ENCODE measurements around the gene TEDC2.

TEDC2 gene

DNA sequence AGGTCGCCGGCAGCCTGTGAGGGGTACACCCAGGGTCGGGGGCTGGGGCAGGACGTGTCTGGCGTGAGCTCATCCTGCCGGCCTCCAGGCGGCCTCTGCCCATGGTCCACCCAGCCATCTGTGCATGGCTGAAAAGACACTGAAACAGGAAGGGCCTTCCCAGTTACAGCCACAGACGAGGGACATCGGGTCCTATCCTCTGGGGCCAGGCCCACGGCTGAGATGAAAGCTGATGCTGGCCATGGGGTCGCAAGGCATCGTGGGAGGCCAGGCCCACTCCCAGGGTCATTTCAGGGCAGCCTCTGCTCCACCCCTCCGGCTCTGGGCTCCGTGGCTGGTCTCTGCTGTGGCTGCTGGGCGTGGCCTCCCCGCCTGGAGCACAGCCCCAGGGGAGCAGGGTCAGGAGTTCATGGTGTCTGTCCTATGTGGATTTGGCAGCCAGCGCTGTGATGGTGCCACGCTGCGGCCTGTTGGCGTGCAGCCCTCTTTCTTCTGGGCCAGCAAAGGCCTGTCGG, 37.3 kb downstream of the TEDC2 start:
- no peak for DNase-seq

DNA sequence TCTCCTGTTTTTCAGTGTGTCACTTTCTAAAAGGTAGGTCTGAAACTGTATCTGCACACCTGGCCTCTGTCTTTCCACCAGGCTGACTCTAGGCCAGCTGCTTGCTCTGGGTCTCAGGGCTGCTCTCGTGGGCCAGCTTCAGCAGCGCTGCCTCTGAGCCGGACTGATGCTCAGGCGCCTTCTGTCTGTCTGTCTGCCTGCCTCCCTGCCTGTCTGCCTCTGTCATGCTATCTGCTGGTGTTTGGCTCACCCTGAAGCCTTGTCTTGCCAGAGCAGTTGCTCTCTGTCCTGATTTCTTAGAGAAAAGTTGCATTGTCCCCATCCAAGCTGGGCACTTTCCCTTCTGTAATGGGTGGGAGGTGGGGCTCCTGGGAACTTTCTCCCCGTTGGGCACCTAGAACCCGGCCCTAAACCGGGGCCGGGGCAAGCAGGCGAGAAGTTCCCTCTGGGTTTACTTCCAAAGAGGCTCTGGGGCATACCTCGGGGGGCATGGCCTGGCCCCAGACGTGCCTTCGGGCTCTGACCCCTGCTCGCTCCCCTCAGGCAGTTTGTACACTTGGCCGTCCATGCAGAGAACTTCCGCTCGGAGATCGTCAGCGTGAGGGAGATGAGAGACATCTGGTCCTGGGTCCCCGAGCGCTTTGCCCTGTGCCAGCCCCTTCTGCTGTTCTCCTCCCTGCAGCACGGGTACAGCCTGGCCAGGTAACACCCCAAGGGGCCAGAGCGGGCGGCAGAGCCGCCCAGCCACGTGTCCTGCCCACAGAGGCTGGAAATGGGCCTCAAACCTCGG, 38.0 kb downstream of the TEDC2 start:
- no peak for DNase-seq

DNA sequence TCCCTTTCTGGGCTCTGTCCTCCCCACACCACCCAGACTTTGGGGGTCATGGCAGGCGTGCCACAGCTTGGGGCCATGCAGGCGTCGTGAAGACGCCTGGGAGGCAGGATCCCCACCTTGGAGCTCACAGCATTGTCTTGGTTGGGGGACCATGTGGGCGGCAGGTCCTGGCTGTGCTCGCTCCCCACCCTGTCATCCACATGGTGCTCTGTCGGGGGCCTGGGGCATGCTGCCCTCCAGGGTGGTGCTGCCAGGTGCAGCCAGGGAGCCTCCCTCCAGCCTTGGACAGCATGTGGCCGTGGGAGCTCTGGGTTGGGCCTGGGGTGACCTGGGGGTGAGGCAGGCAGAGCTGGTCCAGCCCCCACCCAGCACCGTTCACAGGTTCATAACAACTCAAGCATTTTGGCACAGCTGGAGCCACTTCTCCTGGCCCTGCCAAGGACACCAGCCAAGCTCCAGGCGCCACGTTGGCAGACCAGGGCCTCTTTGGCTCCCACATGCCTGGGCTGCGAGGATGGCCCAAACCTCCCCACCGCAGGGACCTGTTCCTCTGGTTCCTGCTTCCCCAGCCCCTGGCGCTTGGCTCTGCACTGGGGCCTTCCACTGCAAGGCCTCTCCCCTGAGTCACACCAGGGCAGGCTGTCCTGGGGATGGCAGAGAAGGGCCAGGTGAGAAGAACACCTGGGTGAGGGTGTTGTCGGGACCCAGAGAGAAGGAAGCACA, 38.8 kb downstream of the TEDC2 start:
- DNase-seq: no peak

DNA sequence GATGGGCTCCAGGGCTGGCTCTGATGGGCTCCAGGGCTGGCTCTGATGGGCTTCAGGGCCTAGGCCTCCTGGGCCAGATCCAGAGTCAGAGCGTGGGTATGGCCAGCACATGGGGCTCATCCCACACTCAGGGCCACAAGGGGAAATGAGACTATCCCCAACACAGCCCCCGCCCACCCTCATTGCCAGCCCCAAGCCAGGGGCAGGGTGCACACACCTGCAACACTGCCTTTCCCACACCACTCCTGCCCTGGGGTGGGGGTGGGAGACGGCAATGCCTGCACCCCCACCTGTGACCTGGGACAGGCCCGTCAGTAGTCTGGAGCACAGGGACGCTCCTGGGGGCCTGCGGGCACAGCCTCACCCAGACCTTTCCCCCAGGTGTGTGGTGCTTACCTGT, 39.5 kb downstream of the TEDC2 start:
- DNase-seq: no peak

DNA sequence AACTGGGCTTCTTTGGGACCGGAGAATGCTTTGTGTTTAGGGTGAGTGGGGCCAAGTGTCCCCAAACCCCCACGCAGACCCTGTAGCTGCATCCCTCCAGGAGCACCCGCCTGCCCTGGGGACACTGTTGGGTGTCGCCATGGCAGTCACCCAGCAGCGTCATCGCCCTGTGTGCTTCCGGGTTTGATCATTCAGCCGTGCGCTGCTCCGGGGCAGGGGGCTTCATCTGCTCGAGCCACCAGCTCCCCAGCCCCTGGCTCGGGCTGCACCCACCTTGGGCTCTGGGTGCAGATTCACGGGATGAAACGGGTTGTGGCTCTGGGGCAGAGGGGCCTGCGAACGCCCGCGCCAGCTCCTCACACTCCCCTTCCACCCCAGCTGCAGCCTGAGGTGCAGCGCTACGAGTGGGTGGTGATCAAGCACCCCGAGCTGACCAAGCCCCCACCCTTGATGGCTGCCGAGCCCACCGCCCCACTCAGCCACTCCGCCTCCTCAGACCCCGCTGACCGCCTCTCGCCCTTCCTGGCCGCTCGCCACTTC, 40.1 kb downstream of the TEDC2 start:
- DNase-seq: no peak

DNA sequence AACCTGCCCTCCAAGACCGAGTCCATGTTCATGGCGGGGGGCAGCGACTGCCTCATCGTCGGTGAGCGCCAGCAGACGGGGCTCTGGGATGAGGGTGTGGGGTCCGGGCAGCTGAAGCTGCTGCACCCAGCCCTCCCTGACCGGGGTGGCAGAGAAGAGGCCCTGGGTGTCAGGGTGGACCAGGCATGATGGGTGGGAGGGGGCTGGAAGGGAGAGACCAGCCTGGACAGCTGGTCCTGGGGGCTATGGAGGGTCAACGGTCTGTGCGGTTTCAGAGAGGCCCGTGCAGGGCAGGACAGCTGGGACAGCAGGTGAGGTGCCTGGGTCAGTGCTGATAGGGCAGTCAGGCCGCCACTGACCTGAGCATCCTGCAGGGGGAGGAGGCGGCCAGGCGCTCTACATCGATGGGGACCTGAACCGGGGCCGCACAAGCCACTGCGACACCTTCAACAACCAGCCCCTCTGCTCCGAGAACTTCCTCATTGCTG, 40.6 kb downstream of the TEDC2 start:
- no peak for DNase-seq

DNA sequence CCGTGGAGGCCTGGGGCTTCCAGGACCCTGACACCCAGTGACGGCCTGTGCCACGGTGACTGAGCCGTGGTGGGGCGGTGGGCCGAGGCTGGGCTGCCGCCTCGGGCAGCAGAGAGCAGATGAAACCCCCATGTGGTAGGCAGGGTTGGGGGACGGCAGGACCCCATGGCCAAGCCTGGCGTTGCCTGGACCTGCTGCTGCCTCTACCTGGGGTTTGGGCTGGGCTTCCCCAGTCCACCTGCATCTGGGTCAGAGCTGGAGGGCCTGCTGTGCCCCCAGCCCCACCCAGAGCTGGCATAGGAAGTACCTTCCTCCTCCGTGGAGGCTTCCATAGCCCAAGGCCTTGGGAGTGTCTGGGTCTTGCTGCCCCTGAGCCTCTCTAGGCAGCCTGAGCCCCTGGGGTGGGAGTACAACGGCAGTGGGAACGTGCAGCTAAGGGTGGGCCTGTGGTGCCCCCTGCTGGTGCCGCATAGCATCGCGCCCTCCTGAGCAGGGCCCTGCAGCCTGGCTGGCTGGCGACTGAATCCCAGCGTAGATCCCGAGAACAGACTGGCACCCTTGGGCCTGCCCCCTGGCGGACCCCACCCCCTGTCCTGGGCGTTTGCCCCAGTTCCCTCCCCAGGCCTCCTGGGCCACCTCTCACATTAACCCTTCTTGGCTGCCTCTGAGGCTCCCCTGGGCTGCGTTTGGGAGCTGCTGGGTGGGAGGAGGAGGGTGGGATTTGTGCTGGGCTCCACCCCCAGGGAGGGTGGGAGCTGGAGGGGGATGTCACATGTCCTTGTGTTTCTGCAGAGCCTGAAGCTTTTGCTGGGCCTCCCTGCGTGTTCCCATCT, 41.2 kb downstream of the TEDC2 start:
- peak; percentile 86 to 91 for DNase-seq

DNA sequence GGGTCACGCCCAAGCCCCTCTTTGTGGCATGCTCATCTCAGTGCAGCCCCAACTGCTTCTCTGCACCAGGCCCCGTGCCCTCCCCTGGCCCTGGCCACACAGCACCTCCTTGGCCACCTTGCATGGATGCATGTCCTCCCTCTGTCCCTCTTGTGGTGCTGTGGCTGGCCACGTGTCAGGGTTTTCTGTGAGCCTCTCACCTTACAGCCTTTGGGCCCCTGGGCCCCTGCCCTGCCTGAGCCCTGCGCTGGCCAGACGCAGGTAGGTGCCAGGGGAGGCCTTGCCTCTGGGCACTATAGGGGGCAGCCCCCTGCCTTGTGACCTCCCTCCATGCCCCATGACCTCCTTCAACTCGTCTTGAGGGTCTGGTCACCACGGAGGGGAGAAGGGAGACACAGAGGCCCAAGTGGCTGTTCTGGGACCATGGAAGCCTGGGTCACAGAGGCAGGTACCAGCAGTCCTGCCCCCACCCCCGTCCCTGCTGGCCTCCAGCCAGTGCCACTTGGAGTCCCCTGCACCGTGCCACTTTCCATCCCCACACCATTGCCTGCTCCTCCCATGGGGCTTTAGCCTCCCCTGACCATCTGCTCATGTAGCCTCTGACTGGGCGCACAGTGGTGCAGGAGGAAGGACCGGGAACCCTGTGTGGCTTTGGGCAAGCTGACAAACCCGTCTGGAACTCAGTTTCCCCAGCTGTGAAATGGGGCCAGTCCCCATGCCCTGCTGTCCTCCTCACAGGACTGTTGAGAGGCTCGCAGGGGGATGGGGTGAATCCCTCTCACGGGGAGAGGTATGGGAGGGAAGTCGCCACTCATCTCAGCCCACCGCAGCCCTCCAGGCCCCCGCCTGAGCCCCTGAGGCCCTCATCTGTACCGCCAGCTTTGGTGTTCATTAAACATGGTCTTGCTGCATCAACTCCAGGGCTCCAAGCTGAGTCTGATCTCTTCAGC, 42.3 kb downstream of the TEDC2 start:
- DNase-seq: no peak

DNA sequence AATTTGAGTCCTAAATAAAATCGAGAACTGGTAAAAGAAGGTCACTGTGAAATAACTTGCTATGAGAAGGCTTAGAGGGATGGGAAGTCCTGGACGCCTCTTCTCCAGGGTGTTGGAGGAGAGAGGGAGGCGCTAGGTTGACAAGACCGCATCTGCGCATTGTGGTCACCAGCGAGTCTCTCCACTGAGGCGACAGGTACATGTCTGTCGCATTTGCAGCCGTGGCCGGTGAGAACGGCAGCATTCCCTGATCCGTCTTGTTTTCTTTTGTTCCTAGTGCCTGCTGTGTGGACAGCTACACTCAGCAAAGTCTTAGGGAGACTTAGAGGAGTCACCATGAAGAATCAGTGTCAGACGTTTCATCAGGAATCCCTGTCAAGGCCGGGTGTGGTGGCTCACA, 45.8 kb downstream of the TEDC2 start:
- DNase-seq: no peak

DNA sequence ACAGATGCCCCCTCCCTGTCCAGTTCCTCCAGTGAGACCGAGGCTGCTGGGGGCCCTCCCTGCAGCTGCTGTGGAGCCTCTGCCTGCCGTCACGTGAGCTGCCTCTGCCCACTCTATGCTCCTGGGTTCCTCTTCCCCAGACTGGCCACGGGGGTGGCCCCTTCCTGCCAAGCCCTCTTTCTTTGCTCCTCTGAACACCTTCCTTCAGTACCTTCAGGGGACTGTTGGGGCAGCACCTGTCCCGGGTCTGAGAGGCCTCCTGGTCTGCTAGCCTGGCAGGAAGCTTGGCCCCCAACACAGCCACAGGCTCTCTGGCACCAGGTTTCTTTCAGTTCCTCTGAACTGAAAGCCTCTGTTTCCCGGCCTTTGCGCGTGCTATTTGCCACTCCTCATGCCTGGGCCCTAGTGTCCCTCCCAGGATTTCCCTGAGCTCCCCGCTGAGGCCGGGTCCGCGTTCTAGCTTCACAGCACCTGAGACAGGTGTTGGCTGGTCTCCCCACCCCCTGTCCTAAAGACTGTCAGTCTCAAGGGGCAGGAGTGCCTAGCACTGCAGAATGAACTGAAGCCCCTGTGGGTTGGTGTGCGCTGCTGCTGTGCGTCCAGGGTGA, 47.2 kb downstream of the TEDC2 start:
- no peak for DNase-seq

DNA sequence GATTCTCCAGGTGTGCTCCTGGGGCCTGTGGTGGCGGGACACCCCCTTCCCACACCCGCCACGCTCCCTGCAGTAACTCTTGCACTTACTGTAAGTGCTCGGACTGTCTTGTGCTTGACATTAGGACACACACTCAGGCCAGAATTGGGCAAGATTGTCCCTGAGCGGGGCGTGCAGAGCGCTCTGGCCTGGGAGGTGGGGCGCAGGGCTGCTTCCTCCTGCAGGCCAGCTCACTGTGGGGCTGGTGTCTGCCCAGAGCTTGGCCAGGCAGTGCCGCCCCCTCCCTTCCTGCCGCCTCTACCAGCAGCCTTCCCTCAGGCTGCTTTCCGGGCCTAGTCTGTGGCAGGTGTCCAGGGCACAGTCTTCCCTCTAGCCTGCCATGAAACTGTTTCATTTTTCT, 47.8 kb downstream of the TEDC2 start:
- DNase-seq: no peak

DNA sequence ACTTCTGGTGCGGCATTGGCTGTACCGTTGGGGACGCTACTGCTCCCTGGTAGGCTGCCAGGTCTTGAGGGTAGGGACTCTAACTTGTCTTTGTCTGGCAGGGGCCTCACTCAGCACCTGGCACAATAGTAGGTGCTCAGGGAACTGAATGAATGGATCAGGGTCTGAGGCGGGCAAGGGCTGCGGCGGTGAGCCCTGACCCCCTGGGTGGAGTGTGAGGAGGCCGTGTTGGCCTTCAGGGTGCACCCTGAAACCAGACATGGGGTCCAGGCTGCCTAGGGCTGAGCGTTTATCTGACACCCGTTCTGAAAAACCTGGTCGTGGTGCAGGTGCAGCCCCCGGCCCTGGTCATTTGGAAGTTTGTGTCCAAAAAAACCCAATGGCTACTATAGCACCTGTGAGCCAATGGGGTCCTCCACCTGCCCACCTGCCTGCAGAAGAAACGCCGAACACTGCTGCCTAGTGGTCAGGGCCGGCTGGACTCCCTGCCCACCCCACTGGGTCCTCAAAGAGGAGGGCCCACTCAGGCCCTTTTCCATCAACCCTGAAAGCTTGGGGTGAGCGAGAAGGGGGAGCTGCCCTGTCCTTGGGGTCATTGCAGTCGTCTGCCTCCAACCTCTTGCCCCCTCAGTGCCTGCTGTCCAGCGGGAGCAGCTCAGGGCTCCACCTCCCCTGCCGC, 49.0 kb downstream of the TEDC2 start:
- DNase-seq: no peak

DNA sequence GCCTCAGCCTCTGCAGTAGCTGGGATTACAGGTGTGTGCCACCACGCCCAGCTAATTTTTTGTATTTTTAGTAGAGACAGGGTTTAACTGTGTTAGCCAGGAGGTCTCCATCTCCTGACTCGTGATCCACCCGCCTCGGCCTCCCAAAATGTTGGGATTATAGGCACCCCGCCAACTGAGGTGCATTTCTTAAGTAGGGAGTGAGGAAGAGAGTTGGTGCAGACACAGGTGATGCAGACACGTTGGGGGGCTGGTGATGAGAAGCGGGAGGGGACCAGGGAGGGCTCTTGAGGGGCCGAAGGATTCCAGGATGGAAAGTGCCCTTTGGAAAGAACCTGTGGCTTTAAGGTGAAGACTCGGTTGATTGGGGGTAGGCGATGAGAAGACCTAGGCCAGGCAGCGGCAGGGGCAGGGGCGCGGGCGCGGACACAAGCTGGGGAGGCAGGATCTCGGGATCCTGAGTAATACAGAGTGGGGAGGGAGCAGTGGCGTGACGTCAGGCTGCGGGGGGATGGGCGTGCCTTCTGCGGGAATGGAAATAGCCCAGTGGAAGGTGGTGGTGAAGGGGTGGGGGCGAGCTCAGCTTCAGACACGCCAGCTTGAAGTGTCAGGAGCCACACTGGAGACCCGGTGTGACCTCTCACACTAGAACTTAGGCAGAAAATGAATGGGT, 51.4 kb downstream of the TEDC2 start:
- DNase-seq: no peak

DNA sequence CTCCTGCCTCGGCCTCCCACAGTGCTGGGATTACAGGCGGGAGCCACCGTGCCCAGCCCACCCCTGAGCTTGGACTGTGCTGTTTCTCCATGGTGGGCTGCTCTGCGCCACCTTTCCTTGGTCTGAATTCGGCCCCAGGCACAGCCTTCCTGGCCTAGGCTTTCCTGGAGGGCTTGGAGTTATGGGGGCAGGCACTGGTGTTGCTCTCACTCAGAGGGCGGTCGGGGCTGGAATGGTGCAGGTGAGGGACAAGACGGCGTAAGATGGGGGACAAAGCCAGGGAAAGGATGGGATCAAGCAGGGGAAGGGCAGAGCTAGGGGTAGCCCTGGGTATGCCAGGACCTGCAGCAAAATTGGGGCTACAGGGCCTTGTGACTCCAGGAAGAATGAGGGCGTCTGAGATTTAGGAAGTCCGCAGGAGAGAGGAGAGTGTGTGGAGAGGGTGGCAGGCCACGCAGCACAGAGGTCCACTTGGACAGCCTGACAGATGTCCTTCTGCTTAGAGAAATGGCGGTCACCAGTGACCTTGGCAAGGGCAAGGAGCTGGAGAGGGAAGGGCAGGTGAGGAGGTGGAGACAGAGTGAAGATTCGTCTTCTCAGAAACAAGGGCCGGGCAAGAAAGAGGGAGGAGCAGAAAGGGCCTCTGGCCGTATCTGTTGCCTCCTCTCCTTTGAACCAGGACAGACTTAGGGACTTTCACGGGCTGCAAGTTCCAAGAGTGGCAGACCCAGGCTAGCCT, 52.3 kb downstream of the TEDC2 start:
- DNase-seq: no peak

DNA sequence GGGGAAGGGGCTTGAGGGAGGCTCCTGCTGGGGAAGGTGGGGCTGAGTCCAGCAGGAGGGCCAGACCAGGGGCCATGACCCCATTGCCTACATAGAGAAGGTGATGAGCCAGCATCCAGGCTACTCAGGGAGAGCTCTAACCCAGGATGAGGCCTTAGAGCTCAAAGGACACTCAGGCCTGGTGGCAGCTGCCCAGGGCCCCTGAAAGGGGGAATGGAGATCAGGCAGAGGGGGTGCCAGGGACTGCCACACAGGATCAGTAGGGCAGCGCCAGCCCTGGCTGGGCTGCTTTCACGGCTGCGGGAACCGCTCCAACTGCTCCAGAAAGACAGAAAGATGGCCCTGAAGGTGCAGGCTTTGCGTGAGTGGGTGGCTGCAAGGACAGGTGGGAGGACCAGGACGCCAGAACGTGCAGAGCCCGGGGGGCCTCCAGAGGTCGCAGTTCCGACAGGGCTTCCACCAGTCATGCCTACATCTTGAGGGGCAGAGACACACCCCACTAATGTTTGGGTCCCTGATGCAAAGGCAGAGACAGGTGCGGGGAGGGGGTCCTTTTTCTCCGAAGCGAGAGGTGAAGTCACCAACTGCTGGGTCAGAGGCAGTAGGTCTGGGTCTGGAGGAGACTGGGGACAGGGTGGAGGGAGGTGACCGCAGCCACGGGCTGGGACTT, 53.0 kb downstream of the TEDC2 start:
- no peak for DNase-seq

DNA sequence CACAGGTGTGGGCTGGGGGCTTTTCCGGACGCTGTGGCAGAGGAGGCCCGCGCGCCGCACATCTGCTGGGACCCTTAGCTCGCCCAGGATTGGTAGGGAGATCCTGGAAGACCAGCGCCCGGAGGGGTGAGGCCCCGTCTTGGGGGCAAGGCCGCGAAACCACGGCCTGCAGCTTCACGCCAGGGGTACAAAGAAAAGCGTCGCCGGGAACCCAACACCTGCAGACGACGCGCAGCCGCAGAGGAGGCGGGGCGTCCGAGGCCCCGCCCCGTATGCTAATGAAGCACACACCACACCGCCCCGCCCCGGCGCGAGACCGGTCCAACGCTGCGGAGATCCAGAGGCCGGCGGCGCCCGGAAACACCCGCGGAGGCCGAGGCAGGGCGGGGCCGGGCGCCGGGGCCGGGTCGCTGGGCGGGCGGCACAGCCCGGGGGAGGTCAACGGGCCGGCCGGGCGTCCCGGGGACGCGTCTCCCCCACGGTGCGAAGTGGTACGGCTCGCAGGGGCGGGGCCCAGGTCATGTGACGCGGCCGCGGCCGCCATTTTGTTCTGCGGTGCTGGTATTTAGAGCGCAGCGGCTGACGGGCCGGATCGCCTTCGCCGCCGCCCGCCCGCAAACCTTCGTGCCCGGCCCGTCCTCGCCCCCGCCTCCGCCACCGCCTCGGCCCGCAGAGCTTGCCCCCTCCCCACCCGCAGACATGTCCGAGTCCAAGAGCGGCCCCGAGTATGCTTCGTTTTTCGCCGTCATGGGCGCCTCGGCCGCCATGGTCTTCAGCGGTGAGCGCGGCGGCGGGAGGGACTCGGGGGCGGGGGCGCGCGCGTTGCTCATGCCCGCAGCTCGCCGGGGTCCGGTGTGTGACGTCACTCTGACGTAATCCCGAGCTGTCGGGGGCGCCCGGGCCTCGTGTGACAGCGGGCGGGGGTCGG, 53.8 kb downstream of the TEDC2 start, which contains the start of gene ATP6V0C:
ATP6V0C (plus strand) TSS at position 548 of the 928 bp plus-strand sequence; CDS start at position 700, 152 bp downstream.
- DNase-seq: peak; percentile 94 to 95
